Measurements from ENCODE around the gene CD84.
"Not testable (repeated sequence)": the region's sequence is repeated elsewhere in the genome, so short reads cannot be mapped to it uniquely, and the experiment has no call there.

The CD84 gene, protein sequence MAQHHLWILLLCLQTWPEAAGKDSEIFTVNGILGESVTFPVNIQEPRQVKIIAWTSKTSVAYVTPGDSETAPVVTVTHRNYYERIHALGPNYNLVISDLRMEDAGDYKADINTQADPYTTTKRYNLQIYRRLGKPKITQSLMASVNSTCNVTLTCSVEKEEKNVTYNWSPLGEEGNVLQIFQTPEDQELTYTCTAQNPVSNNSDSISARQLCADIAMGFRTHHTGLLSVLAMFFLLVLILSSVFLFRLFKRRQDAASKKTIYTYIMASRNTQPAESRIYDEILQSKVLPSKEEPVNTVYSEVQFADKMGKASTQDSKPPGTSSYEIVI

DNA sequence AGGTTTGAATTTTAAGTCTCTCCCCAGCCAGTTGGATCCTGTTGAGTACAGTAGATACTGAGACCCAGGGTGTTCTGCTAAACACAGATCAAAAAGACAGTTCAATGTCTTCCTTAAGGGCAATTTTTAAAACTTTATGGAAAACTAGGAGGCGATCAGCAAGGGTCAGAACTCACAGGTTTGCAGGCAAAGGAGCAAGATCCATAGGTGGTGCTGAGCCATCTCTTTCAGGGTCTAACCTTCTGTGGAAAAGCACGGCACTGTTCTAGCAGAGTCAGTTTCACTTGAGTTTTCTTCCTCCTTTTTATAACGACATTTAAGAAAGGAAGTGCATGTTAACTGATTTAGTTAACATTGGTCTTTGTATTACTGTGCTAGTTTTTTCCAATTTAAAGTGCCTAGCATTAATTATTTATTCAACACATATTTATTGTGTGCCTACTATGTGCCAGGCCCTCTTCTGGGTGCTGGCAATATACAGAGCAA, at the start of gene CD84:
Gene CD84, minus strand, starts transcription at position 281 of the 486 bp plus-strand sequence. Its CDS starts 59 bp downstream, at position 222.
- no peak for DNase-seq (ENCODE audit: low spot score)

DNA sequence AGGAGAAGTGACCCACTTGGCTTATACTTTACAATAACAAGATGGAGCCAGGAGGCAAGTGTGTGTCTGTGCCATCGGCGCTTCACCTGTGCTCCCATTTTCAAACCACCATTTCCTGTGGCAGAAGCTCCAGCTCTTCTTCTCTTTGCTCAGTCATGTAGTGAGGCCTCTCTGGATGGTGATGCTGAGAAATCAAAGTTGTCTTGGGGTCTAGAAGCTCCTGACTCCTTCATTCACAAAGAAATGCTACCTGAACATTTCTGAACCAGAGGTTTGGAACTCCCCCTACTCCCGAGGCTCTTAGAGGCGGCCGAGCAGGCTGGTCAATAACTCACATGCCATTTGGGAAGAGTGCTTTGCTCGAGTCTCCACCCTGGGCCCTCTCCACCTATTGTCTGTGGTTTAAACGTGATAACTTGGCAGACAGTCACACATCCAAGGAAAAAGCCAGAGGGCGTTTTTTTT, 49.5 kb upstream of the CD84 start:
- no peak for DNase-seq (ENCODE audit: low spot score)

DNA sequence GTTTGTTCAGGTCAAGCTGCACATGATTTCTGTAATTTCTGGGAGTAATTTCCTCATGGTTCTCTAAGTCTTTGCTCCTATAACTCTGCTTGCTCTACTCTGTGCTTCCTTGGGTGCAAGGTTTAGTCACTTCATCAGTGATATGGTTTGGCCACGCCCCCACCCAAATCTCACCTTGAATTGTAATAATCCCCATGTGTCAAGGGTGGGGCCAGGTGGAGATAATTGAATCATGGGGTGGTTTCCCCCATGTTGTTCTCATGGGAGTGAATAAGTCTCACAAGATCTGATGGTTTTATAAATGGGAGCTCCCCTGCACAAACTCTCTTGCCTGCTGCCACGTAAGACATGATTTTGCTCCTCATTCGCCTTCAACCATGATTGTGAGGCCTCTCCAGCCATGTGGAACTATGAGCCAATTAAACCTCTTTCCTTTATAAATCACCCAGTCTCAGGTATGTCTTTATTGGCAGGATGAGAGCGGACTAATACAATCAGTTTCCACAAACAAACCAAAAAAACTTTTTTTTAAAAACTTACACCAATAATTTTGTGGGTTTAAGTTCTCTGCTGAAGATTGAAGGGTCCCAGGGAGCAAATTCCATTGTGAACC, 48.5 kb upstream of the CD84 start:
- DNase-seq (ENCODE audit: low spot score): not testable (repeated sequence)

DNA sequence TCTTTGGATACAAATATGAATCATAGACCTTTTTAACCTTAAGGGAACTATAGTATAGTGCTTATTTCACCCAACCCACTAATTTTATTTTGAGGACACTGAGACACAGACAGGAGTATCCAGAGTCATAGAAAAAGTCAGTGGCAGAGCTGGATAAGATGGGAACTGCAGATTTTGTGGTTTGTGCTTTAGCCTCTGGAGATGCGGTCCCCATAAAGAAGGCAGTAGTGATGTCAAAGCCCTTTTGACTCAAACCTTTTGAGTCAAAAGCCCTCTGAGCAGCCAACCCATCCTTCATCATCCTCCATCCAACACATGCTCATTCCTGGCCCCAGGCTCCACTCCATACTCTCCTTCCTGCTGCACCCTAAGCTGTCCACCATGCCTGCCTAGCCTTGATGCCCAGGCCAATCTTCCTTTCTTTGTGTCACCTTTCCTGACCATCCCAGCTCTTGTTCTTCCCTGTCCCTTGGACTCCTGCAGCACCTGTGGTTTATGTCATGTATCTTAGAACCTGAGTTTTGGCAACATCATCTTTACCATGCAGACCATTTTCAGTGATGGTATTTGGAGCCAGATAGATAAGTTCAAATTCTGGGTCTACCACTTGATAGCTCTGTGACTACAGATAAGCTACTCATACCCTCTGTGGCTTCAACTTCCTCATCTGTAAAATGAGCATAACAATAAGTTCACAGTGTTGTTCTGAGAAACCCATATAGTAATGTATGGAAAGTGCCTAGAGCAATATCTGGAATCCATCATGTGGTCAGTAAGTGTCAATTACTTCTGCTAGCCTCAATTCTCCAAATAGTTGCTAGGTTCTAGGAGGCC, 47.4 kb upstream of the CD84 start:
- DNase-seq (ENCODE audit: low spot score): no peak

DNA sequence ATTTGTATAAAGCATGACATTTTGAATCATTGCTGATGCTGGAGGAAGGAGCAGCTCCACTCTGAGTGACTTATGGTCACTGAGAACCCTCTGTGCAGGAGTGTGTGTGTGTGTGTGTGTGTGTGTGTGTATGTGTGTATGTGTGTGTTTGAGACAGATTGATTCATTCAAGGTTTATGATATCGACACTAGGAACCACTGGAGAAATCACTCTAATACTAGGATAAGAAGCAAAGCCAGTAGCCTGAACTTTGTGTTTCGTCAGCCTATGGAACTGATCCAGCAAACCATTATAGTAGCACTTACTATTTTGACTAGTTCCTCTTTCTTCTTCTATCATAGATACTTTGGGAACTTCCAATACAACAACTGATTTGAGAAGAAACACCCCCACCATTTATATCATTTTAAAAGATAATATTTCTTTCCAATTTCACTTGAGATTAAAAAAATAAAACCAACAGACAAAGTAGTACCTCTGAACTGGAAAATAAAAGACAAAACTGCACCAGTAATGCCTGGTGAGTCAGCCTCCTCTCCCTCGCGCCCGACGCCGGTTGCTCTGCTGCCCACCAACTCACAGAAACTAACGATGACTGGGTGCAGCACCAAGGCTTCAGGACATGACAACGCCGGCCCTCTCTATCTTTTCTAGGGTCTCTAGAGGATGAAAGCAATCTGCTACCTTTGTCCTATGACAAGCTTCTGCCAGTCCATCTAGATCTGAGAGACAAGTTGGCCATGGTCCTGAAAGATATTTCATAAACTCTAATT, 46.6 kb upstream of the CD84 start:
- DNase-seq (ENCODE audit: low spot score): peak; percentile 8

DNA sequence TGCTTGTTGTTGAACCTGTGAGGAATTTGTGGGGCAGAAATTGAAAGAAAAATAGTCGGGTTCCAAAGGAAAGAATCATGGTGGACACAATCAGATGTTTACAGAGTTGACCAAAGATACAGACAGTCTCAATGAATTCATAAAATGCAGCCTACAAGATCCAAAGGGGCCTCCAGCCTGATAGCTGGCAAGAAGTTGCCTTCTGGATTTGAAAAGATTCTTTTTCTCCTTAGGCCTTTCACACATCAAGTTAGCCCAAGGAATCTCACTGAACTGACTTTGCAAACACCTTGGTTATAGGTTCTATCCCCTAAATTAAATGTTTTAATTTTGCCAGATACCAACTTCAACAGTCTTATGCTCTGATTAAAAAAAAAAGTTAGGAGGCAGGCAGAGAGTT, 46.0 kb upstream of the CD84 start:
- DNase-seq (ENCODE audit: low spot score): no peak

DNA sequence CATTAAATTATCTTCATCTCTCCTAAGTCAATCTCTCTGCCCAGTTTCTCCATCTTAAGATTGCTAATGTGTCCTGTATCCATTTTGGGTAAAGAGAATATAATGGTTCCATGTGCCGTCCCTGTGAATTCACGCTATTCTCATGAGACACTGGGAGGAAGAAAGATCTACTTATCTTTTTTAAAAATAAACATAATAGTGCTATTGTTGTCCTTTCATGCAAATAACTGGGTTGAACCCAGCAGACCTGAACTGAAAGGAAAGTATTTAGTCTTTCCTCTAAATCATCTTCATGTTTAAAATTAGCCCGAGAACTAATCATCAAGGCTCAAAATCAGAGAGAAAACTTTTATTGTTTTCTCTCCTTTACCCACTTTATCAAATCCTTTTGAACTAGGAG, 45.2 kb upstream of the CD84 start:
- no peak for DNase-seq (ENCODE audit: low spot score)

DNA sequence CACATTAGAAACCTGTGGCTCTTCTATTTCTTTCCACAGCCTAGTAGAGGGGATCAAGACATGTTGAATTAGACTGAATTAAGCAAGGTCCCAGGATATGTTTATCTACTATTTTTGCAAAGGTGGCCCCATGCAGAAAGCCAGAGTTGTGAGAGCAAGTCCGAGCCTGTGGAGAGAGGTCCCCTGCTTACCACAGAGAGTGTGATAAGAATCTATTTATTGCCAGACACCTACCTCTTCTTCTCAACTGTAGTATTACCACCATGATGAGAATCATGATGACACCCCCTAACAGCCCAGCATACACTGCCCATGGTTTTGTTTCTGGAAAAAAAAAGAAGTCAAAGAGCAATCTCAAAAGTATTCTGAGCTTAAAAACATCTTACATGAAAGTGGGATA, 44.6 kb upstream of the CD84 start:
- no peak for DNase-seq (ENCODE audit: low spot score)

DNA sequence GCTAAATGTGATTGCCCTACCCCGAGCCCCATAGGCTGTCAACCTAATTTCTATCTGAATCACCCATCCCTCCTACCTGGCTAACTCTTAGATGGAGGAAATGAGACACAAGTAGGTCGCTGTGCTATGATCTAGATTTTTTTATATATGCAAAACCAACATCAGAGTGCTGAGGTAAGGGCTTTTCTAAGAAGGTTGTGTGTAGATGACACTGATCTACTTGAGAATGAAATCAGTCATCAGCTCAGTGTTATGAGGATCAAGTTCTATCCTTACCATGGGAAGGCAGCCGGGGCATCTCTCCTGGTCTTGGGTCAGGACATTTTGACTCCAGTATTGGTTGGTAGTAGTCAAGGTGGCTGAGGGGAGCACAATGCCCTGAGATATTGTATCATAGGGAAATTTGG, 43.9 kb upstream of the CD84 start:
- no peak for DNase-seq (ENCODE audit: low spot score)

DNA sequence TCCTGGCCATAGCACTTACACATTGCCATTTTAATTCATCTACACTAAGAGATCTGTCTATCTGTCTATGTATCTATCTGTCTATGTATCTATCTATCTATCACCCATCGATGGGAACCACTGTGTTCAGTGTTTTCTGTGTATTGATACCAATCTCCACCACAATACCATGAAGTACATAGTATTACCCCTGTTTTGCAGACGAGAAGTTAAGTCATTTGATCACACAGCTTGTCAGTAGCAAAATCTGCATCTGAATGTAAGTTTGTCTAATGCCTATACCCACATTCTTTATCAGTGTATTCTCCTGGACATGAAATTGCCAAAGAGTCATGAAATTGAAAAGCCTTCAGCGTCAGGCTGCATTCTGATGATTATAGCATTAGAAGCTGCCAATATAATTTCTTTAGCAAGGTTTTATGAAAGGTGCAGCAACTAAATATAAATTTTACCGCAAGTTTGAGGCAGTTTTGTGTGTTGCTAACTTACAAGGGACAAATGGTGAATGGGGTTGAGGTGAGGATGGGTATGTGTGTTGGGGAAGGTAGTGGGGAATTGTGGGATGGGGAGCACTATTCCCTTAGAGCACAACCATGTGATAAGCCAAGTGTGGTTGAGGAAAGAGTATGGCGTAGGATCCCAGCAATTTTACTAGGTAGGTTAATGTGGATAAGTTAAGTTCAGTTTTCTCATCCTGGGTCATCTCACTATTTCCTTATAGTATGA, 43.4 kb upstream of the CD84 start:
- no peak for DNase-seq (ENCODE audit: low spot score)

DNA sequence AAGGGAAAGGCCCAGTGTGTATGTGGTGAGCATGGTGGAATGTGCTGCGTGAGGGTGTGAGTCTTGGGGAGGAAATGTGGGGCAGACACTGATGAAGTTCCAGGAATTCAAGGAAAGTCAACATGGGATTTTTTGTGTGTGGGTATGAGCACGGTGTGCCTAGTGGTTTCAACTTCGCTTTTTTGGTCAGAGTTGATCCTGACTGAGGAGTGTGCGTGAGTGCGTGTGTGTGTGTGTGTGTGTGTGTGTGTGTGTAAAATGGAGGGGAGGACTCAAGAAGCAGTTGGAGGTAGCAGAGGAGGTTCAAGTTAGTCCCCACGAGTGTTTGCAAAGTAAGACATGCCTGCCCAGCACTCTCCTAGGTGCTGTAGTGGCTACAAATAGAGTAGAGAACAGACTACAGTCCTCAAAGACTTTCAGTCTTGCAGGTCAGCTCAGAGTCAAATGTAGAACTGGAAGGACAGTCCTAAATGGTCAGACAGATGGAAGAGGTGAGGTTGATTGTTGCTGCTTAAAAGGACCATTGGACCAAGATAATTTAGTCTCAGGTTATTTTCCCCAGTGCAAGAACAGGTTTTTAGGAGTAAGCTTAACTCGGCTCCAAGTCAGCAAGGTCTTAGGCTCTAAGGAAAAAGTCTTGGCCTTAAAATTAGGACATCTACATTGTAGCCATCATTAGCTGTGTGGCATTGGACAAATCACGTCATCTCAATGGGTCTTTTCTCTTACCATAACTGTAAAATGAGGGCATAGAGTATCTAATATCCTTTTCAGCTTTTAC, 42.5 kb upstream of the CD84 start:
- no peak for DNase-seq (ENCODE audit: low spot score)

DNA sequence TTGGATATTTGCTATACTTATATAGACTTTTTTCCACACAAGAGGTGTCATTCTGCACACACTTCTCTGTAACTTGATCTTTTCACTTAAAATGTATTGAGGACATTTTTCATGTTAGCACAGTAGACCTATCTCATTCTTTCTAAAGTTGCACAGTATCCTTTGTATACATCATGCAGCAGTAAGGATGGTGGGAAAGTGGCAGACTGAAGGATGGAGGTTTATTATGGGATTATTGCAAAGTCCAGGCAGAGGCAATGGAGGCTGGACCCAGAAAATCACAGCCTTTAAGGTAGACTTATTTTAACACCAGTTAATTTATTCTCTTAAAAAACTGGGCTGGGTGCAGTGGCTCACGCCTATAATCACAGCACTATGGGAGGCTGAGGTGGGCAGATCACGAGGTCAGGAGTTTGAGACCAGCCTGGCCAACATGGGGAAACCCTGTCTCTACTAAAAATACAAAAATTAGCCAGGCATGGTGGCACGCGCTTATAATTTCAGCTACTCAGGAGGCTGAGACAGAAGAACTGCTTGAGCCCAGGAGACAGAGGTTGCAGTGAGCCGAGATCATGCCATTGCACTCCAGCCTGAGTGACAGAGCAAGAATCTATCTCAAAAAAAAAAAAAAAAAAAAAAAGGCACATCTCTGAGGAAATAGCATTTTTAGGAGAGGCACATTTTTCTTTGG, 41.8 kb upstream of the CD84 start:
- DNase-seq (ENCODE audit: low spot score): no peak

DNA sequence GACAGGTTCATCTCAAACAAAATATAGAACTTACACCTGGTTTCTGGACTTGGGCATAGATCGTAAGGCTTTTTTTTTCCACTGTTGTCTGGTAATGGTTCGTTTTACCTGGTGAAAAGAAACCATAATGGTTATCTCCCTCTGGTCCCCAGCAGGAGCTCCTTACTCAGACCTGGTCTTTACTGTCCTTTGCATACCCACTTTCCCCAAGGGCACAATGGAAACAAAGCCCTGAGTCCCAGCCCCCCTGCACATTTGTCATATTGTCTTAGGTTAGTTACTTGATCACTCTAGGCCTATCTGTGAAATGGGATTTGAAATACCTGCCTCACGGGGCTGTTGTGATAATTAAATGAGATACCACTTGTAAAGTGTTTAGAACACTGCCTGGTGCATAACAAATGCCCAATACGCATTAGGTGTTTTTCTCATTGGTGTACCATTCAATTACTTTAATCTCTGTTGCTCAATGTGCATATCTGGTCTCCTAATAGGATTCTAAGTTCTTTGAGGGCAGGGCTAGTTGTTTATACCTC, 40.5 kb upstream of the CD84 start:
- no peak for DNase-seq (ENCODE audit: low spot score)

DNA sequence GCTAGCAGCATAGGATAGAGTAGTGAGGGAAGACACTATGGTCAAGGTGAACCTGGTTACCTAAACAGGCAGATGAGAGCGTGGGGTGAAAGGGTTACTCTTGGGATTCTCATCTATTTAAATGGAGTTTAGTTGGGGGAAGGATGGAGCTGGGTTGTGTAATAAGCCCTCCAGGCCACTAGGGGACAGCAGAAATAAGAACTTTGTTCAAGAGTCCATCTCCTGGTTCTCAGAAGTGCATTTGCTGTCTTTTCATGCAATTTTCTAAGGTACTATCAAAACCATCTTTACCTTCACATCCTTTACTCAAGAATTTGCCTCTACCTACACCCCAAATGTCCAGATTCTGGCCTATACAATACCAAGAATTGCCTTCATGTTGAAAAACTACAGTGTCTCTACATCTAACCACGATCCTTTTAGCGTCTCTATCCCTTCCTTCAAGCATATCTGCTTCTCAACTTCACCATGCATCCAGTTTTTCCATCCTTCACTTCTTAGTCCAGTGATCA, 39.5 kb upstream of the CD84 start:
- no peak for DNase-seq (ENCODE audit: low spot score)

DNA sequence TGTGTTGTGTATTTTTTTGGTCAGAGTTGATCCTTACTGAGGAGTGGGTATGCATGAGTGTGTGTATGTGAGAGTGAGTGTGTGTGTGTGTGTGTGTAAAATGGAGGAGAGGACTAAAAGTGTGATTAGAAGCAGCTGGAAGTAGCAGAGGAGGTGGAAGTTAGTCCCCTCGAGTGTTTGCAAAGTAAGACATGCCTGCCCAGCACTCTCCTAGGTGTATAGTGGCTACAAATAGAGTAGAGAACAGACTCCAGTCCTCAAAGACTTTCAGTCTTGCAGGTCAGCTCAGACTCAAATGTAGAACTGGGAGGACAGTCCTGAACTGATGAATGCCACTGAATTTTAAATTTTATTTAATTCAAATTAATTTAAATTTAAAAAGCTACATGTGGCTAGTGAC, 39.0 kb upstream of the CD84 start:
- DNase-seq (ENCODE audit: low spot score): no peak

DNA sequence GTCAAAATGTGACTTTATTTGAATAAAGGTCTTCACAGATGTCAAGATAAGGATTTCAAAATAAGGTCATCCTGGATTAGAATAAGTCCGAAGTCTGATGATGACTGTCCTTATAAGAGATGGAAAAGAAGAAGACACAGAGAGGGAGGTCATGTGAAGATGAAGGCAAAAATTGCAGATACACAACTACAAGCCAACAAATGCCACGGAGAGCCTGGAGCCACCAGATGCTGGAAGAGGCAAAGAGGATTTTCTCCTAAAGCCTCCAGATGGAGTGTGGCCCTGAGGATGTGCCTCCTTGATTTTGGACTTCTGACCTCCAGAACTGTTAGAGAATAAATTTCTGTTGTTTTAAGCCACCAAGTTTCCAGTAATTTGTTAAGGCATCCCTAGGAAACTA, 36.4 kb upstream of the CD84 start:
- no peak for DNase-seq (ENCODE audit: low spot score)

DNA sequence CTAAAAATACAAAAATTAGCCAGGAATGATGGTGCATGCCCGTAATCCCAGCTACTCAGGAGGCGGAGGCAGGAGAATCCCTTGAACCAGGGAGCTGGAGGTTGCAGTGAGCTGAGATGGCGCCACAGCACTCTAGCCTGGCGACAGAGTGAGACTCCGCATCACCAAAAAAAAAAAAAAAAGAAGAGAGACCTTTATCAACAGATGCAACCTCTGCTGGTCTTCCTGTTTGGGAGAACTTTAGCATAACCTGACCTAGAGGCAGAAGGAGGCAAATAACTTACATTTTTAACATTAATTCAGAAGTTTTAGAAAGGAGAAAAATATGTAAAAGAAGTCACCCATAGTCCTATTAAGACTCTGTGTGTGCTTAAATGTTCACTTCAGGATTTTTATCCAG, 35.1 kb upstream of the CD84 start:
- DNase-seq (ENCODE audit: low spot score): no peak

DNA sequence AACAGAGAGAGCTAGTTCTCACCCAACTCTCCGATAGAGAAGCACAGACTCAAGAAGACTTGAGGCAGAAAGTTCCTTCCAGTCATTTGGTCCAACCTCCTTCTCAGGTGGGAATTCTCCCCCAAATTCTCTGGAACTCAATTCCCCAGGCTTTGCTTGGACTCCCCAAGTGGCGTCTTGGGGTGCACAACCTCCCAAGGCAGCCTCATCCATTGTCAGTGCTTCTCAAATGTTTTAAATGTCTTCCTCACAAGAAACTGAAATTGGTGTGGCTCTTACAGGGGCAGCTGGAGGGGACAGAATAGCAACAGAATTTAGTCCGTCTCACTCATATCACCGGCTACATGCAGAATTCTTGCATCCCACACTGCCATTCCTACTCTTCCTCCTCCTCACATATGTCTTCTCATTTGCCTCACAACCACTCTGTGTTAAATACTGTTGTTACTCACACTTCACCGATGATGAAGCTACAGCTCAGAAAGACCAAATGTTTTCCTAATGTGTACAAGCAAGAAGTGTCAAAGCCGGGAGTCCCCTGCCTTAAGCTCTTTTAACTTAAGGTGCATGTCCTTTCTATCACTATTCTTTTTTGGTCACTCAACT, 33.4 kb upstream of the CD84 start:
- DNase-seq (ENCODE audit: low spot score): no peak

Measured in putamen (tissue), 1 donor.